Measurements from ENCODE around the gene PHLPP1. TPM values are rescaled to one million over a fixed set of nuclear protein-coding genes. Genes with fewer than 3 reads are reported as not detected.

The PHLPP1 gene
- total and polyA plus RNA-seq, 9 of the 15 experiments (the other 6 are each of a cell fraction or from before 2014, with no cell fraction given) = 0.56 to 9.0 (median 4.5) TPM

DNA sequence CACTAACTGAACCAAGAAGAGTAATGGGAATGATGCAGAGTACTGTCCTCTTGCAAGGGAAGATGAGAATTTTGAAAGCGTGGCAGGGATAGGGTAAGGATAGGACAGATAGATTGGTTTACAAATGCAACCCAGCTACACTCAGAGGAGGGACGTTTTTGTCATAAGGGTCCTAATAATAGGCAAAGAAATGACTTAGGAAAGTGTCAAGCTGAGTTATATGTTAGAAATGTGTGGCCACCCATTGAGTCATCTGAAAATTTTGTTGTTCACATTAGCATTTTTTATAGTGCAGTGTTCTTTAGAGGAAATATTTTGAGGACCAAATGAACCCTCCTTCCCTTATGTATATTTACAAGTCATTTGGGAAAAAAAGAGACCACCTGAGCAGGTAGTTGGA, 137.5 kb downstream of the PHLPP1 start:
- CTCF ChIA-PET (ENCODE audit: low intra/inter-chr PET ratio) = no interaction called here
- no peaks in the 10 kb centered on the region for H3K9me3 ChIP-seq (replicated peaks; ENCODE audit: control insufficient read depth, insufficient read depth, low read depth, low read length)
- no peak for DNase-seq (ENCODE audit: extremely low read depth in 1 of 4, low spot score in 3 of 4)
- TF ChIP-seq ZNF24 (IDR thresholded peaks at IDR 0.05) (no peak), ZNF395 (CRISPR knock-in tag; IDR thresholded peaks at IDR 0.05) (no peak)
- no peak overlapping the region for H3K9ac ChIP-seq (ENCODE audit: insufficient read depth in 1 of 2, low read depth in 2 of 2, low read length in 2 of 2)
- no peak overlapping the region for H3K4me2 ChIP-seq (ENCODE audit: insufficient read depth, low read length)
- H3K9me1 ChIP-seq (ENCODE audit: control insufficient read depth, insufficient read depth, low read length) = no peaks in the 10 kb centered on the region
- POLR2A ChIA-PET = no interaction called here
- no peak for FAIRE-seq
- no TSS peak for BruUV-seq (replicated peaks)
- 0% methylated on average over 1 of the region's 2 CpGs for WGBS (ENCODE audit: insufficient coverage, low coverage, missing lambda C conversion rate)
- H3K27ac ChIP-seq (ENCODE audit: extremely low read depth, low read depth, low read length) = no peak overlapping the region
- no peak overlapping the region for H3K4me3 ChIP-seq
- H3K27me3 ChIP-seq (ENCODE audit: control insufficient read depth in 2 of 2, insufficient read depth in 2 of 2, low read length in 2 of 2) = no peaks in the 10 kb centered on the region
- H4K20me1 ChIP-seq (replicated peaks; ENCODE audit: control insufficient read depth, insufficient read depth, low read length) = no peaks in the 10 kb centered on the region
- no peaks in the 10 kb centered on the region for H3K36me3 ChIP-seq (ENCODE audit: control insufficient read depth, insufficient read depth, low read length)
- no peaks in the 10 kb centered on the region; the same call in 2 of the 3 replicates for H3K79me2 ChIP-seq (ENCODE audit: control insufficient read depth, insufficient read depth, low read length)
- in situ Hi-C loops (cut with MboI) = no loop called here
- H2AFZ ChIP-seq (ENCODE audit: low read depth, low read length) = no peak overlapping the region
- intact Hi-C loops (cut with micrococcal nuclease) = no loop called here
- H3K4me1 ChIP-seq (replicated peaks in 1 of 2; ENCODE audit: control insufficient read depth in 2 of 2, insufficient read depth in 2 of 2, low read length in 2 of 2) = peaks cover 9 to 12% of the 10 kb centered on the region in 2 experiments; a peak in 3 of 5 replicates
- ATAC-seq = no peak

- ChIA-PET POLR2A (interaction anchor here (0.8 kb wide), 1 partner anchor 9 kb away, joined by 3 read pairs; no protein-coding TSS in a partner anchor), CTCF (ENCODE audit: low intra/inter-chr PET ratio) (no interaction called here)
- WGBS (ENCODE audit: insufficient coverage, low coverage, missing lambda C conversion rate) = 72% methylated on average over 6 of the region's 7 CpGs
- no peak overlapping the region for H2AFZ ChIP-seq (ENCODE audit: low read depth, low read length)
- intact Hi-C loops (cut with micrococcal nuclease) (no loop called here), in situ Hi-C loops (cut with MboI) (no loop called here)
- no peaks in the 10 kb centered on the region; the same call in 2 of the 3 replicates for H3K79me2 ChIP-seq (ENCODE audit: control insufficient read depth, insufficient read depth, low read length)
- H3K4me1 ChIP-seq (replicated peaks in 1 of 2; ENCODE audit: control insufficient read depth in 2 of 2, insufficient read depth in 2 of 2, low read length in 2 of 2) = peaks cover 4% of the 10 kb centered on the region in 2 experiments; a peak in 3 of 5 replicates
- no peaks in the 10 kb centered on the region for H4K20me1 ChIP-seq (replicated peaks; ENCODE audit: control insufficient read depth, insufficient read depth, low read length)
- FAIRE-seq = no peak
- no peaks in the 10 kb centered on the region for H3K9me1 ChIP-seq (ENCODE audit: control insufficient read depth, insufficient read depth, low read length)
- no peak for DNase-seq (ENCODE audit: extremely low read depth in 1 of 4, low spot score in 3 of 4)
- no peaks in the 10 kb centered on the region for H3K27me3 ChIP-seq (ENCODE audit: control insufficient read depth in 2 of 2, insufficient read depth in 2 of 2, low read length in 2 of 2)
- H3K4me3 ChIP-seq = no peak overlapping the region
- no peaks in the 10 kb centered on the region for H3K9me3 ChIP-seq (replicated peaks; ENCODE audit: control insufficient read depth, insufficient read depth, low read depth, low read length)
- H3K4me2 ChIP-seq (ENCODE audit: insufficient read depth, low read length) = no peak overlapping the region
- no TSS peak for BruUV-seq (replicated peaks)
- no peak overlapping the region for H3K27ac ChIP-seq (ENCODE audit: extremely low read depth, low read depth, low read length)
- no peaks in the 10 kb centered on the region for H3K36me3 ChIP-seq (ENCODE audit: control insufficient read depth, insufficient read depth, low read length)
- H3K9ac ChIP-seq (ENCODE audit: insufficient read depth in 1 of 2, low read depth in 2 of 2, low read length in 2 of 2) = no peak overlapping the region
- ATAC-seq = no peak
- TF ChIP-seq NCOA6 (IDR thresholded peaks at IDR 0.05) = no peak
- TF ChIP-seq ZEB2 (IDR thresholded peaks at IDR 0.05) = no peak
- TF ChIP-seq ZNF174 (CRISPR knock-in tag; IDR thresholded peaks at IDR 0.05) = no peak
- TF ChIP-seq ATF7 (IDR thresholded peaks at IDR 0.05) = no peak
- no peak for TF ChIP-seq HDAC2 (IDR thresholded peaks at IDR 0.05)
- TF ChIP-seq DPF2 (IDR thresholded peaks at IDR 0.05) = no peak
- TF ChIP-seq, protein P1, sequence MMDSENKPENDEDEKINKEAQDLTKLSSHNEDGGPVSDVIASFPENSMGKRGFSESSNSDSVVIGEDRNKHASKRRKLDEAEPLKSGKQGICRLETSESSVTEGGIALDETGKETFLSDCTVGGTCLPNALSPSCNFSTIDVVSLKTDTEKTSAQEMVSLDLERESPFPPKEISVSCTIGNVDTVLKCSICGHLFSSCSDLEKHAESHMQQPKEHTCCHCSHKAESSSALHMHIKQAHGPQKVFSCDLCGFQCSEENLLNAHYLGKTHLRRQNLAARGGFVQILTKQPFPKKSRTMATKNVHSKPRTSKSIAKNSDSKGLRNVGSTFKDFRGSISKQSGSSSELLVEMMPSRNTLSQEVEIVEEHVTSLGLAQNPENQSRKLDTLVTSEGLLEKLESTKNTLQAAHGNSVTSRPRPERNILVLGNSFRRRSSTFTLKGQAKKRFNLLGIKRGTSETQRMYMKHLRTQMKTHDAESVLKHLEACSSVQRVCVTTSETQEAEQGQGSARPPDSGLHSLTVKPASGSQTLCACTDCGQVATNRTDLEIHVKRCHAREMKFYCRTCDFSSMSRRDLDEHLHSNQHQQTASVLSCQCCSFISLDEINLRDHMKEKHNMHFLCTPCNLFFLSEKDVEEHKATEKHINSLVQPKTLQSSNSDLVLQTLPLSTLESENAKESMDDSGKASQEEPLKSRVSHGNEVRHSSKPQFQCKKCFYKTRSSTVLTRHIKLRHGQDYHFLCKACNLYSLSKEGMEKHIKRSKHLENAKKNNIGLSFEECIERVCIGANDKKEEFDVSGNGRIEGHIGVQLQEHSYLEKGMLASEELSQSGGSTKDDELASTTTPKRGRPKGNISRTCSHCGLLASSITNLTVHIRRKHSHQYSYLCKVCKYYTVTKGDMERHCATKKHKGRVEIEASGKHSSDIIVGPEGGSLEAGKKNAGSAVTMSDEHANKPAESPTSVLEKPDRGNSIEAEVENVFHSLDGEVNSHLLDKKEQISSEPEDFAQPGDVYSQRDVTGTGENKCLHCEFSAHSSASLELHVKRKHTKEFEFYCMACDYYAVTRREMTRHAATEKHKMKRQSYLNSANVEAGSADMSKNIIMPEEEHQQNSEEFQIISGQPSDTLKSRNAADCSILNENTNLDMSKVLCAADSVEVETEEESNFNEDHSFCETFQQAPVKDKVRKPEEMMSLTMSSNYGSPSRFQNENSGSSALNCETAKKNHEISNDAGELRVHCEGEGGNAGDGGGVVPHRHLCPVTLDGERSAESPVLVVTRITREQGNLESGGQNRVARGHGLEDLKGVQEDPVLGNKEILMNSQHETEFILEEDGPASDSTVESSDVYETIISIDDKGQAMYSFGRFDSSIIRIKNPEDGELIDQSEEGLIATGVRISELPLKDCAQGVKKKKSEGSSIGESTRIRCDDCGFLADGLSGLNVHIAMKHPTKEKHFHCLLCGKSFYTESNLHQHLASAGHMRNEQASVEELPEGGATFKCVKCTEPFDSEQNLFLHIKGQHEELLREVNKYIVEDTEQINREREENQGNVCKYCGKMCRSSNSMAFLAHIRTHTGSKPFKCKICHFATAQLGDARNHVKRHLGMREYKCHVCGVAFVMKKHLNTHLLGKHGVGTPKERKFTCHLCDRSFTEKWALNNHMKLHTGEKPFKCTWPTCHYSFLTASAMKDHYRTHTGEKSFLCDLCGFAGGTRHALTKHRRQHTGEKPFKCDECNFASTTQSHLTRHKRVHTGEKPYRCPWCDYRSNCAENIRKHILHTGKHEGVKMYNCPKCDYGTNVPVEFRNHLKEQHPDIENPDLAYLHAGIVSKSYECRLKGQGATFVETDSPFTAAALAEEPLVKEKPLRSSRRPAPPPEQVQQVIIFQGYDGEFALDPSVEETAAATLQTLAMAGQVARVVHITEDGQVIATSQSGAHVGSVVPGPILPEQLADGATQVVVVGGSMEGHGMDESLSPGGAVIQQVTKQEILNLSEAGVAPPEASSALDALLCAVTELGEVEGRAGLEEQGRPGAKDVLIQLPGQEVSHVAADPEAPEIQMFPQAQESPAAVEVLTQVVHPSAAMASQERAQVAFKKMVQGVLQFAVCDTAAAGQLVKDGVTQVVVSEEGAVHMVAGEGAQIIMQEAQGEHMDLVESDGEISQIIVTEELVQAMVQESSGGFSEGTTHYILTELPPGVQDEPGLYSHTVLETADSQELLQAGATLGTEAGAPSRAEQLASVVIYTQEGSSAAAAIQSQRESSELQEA (IDR thresholded peaks at IDR 0.05; ENCODE audit: low read depth) = no peak
Measured at GRCh38 chr18:62856294-62856693, 141.0 kb downstream of the PHLPP1 start.
